Umbilical cord (tissue), 2 donors: ENCODE data around the gene FGD3. TPM values are rescaled to one million over a fixed set of nuclear protein-coding genes. Genes with fewer than 3 reads are reported as not detected.

Experiments used
- DNase-seq: peaks from one replicate; pipeline ENCODE4 v3.0.0-alpha.2; 2015; ENCODE audit warnings: low spot score
- total RNA-seq: library from RNA; depleted of rRNA; stranded (reverse); fragments of >200 nt; gene quantifications from one replicate; pipeline ENCODE4 v1.2.3, GENCODE V29; 2014; ENCODE audit warnings: low replicate concordance; ENCODE audit not compliant: insufficient read depth

The FGD3 gene
- total RNA-seq, 1 donor from 2014 or later: 4.8 TPM

GRCh38 chr9:93050231-93050630 is 102.9 kb downstream of the FGD3 start:
- no peak for DNase-seq

- peak; percentile 65 for DNase-seq
Measured at GRCh38 chr9:93051680-93052089, 104.4 kb downstream of the FGD3 start.

- no peak for DNase-seq
Measured at GRCh38 chr9:93052791-93053540, 105.6 kb downstream of the FGD3 start.

GRCh38 chr9:93053781-93054331 is 106.5 kb downstream of the FGD3 start:
- no peak for DNase-seq

GRCh38 chr9:93054758-93055704 is 107.7 kb downstream of the FGD3 start:
- no peak for DNase-seq

GRCh38 chr9:93057042-93057702 is 109.8 kb downstream of the FGD3 start:
- no peak for DNase-seq

GRCh38 chr9:93057703-93058354 is 110.5 kb downstream of the FGD3 start:
- no peak for DNase-seq

- peak; percentile 39 for DNase-seq
Measured at GRCh38 chr9:93058355-93059010, 111.2 kb downstream of the FGD3 start, which contains the start of gene SUSD3. Gene SUSD3 (plus strand): TSS chr9:93058701. CDS start chr9:93058743, 42 bp downstream.

- DNase-seq: no peak
Measured at GRCh38 chr9:93059011-93059714, 111.8 kb downstream of the FGD3 start.

- no peak for DNase-seq
Measured at GRCh38 chr9:93059715-93060578, 112.6 kb downstream of the FGD3 start.

GRCh38 chr9:93060746-93061259 is 113.5 kb downstream of the FGD3 start:
- no peak for DNase-seq

- no peak for DNase-seq
Measured at GRCh38 chr9:93061260-93061751, 114.0 kb downstream of the FGD3 start.

- DNase-seq: no peak
Measured at GRCh38 chr9:93061791-93062763, 114.8 kb downstream of the FGD3 start.

GRCh38 chr9:93064392-93065134 is 117.2 kb downstream of the FGD3 start:
- peak; percentile 19 for DNase-seq

- DNase-seq: peak; percentile 28
Measured at GRCh38 chr9:93065135-93065720, 117.9 kb downstream of the FGD3 start.

- no peak for DNase-seq
Measured at GRCh38 chr9:93066978-93067603, 119.8 kb downstream of the FGD3 start.
